HG02943 (cell line): ENCODE measurements around the gene CDK17.
"Not testable (repeated sequence)": the region's sequence is repeated elsewhere in the genome, so short reads cannot be mapped to it uniquely, and the experiment has no call there.

Experiments
- ATAC-seq: cut with Tn5 transposase; IDR thresholded peaks from one replicate; pipeline ENCODE4 v1.9.1; 2021; ENCODE audit warnings: mild to moderate bottlenecking, low read depth, moderate library complexity; ENCODE audit not compliant: unreplicated experiment

CDK17 gene

GRCh38 chr12:96419576-96420276 lies 19.5 kb upstream of the CDK17 start:
- no peak for ATAC-seq

- ATAC-seq, result not testable (repeated sequence)
Observed at GRCh38 chr12:96417688-96418087, 17.4 kb upstream of the CDK17 start.

GRCh38 chr12:96416033-96416799 lies 16.0 kb upstream of the CDK17 start:
- no peak for ATAC-seq

GRCh38 chr12:96414637-96415036 lies 14.4 kb upstream of the CDK17 start:
- no peak for ATAC-seq

GRCh38 chr12:96412431-96412830 lies 12.2 kb upstream of the CDK17 start:
- ATAC-seq, result no peak

- ATAC-seq, result no peak
Observed at GRCh38 chr12:96409731-96410130, 9.5 kb upstream of the CDK17 start.

- no peak for ATAC-seq
Observed at GRCh38 chr12:96408993-96409392, 8.8 kb upstream of the CDK17 start.

- peak; percentile 97 for ATAC-seq
Observed at GRCh38 chr12:96407429-96408097, 7.3 kb upstream of the CDK17 start.

- no peak for ATAC-seq
Observed at GRCh38 chr12:96404696-96405095, 4.5 kb upstream of the CDK17 start.

GRCh38 chr12:96403870-96404269 lies 3.6 kb upstream of the CDK17 start:
- no peak for ATAC-seq

- not testable (repeated sequence) for ATAC-seq
Observed at GRCh38 chr12:96402522-96402921, 2.3 kb upstream of the CDK17 start.

- no peak for ATAC-seq
Observed at GRCh38 chr12:96402061-96402460, 1.8 kb upstream of the CDK17 start.

- no peak for ATAC-seq
Observed at GRCh38 chr12:96401076-96401871, 1.0 kb upstream of the CDK17 start.

- peak; percentile 1 for ATAC-seq
Observed at GRCh38 chr12:96400631-96401075, 414 bp upstream of the CDK17 start.

- ATAC-seq, result peak; percentile 47
Observed at GRCh38 chr12:96399120-96399918, 920 bp downstream of the CDK17 start.

- ATAC-seq, result no peak
Observed at GRCh38 chr12:96398424-96399119, 1.7 kb downstream of the CDK17 start.

- no peak for ATAC-seq
Observed at GRCh38 chr12:96397756-96398423, 2.3 kb downstream of the CDK17 start.

GRCh38 chr12:96396914-96397313 lies 3.3 kb downstream of the CDK17 start:
- no peak for ATAC-seq

GRCh38 chr12:96396209-96396608 lies 4.0 kb downstream of the CDK17 start:
- no peak for ATAC-seq
